Activated T-cell treated with anti-CD3 and anti-CD28 coated beads, Interleukin-2, amount 50 U/mL, for 72 hours (primary cell): ENCODE data around the gene TEDC2. TPM values are rescaled to one million over a fixed set of nuclear protein-coding genes. Genes with fewer than 3 reads are reported as not detected.

Experiments
- total RNA-seq, 2 donors: library from RNA; stranded (reverse); gene quantifications; one replicate each; pipeline ENCODE4 v1.2.3, GENCODE V29; 2022

The TEDC2 gene
- total RNA-seq, 2 donors from 2014 or later = 23.0 to 32.7 TPM

Other genes with a start within 250 kb of the TEDC2 start
- 10 to 100 TPM; 12.8 to 14.4 TPM for gene BRICD5, start 249.2 kb upstream of the TEDC2 start, total RNA-seq
- gene PGP, start 245.3 kb upstream of the TEDC2 start, total RNA-seq = 10 to 100 TPM; 12.1 to 12.6 TPM
- gene E4F1, start 236.5 kb upstream of the TEDC2 start, total RNA-seq = 10 to 100 TPM; 22.1 to 24.3 TPM
- gene DNASE1L2, start 223.7 kb upstream of the TEDC2 start, total RNA-seq = 1 to 10 TPM; 1.1 TPM
- 100 to 1,000 TPM; 101 to 102 TPM for gene ECI1, start 208.5 kb upstream of the TEDC2 start, total RNA-seq
- gene RNPS1, start 192.0 kb upstream of the TEDC2 start, total RNA-seq = 100 to 1,000 TPM; 336 to 361 TPM
- gene ABCA3, start 119.4 kb upstream of the TEDC2 start, total RNA-seq = 10 to 100 TPM; 13.7 to 14.6 TPM
- 10 to 100 TPM; 49.2 to 68.6 TPM for gene CCNF, start 30.7 kb upstream of the TEDC2 start, total RNA-seq
- gene NTN3, start 11.2 kb downstream of the TEDC2 start, total RNA-seq = not detected
- gene TBC1D24, start 15.0 kb downstream of the TEDC2 start, total RNA-seq = 10 to 100 TPM; 13.6 to 20.4 TPM
- gene ATP6V0C, start 53.8 kb downstream of the TEDC2 start, total RNA-seq = 10 to 100 TPM; 94.2 to 94.8 TPM
- 10 to 100 TPM; 28.2 to 33.8 TPM for gene AMDHD2, start 60.3 kb downstream of the TEDC2 start, total RNA-seq
- under 1 TPM in 1 of 2 donors, not detected in 1; 0.30 TPM for gene CEMP1, start 71.3 kb downstream of the TEDC2 start, total RNA-seq
- 10 to 100 TPM; 53.0 to 53.8 TPM for gene PDPK1, start 77.9 kb downstream of the TEDC2 start, total RNA-seq
- 10 to 100 TPM; 44.8 to 50.2 TPM for gene KCTD5, start 222.4 kb downstream of the TEDC2 start, total RNA-seq